Gastrocnemius medialis (tissue), 4 donors: ENCODE measurements around the gene CELF1.

ENCODE experiments used
- POLR2A ChIP-seq, 2 donors: fragments of 450-650 bp; IDR thresholded peaks; one replicate each; pipeline ENCODE4 v1.6.1; 2017; ENCODE audit warnings: antibody characterized with exemption in 2 of 2, mild to moderate bottlenecking in 2 of 2, moderate library complexity in 2 of 2
- TF ChIP-seq, protein P1 (sequence below), 5 experiments: fragments of 450-650 bp in 3 of 5; fragments of 200-600 bp in 2 of 5; sonication (generic) in 2 of 5; IDR thresholded peaks in 4 of 5; conservative IDR thresholded peaks in 1 of 5; 1 replicate in 4 of 5; 2 replicates in 1 of 5; pipeline ENCODE4 v1.5.1; 2016 to 2019; ENCODE audit warnings: antibody characterized with exemption in 5 of 5, mild to moderate bottlenecking in 3 of 5, moderate library complexity in 3 of 5

DNA sequence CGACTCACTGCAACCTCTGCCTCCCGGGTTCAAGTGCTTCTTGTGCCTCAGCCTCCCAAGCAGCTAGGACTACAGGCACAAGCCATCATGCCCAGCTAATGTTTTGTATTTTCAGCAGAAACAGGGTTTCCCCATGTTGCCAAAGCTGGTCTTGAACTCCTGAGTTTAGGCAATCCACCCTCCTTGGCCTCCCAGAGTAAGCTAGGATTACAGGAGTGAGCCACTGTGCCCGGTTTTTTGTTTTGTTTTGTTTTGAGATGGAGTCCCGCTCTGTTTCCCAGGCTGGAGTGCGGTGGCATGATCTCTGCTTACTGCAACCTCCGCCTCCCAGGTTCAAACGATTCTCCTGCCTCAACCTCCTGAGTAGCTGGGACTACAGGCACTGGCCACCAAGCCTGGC is 41.0 kb downstream of the CELF1 start:
- TF ChIP-seq, protein P1, sequence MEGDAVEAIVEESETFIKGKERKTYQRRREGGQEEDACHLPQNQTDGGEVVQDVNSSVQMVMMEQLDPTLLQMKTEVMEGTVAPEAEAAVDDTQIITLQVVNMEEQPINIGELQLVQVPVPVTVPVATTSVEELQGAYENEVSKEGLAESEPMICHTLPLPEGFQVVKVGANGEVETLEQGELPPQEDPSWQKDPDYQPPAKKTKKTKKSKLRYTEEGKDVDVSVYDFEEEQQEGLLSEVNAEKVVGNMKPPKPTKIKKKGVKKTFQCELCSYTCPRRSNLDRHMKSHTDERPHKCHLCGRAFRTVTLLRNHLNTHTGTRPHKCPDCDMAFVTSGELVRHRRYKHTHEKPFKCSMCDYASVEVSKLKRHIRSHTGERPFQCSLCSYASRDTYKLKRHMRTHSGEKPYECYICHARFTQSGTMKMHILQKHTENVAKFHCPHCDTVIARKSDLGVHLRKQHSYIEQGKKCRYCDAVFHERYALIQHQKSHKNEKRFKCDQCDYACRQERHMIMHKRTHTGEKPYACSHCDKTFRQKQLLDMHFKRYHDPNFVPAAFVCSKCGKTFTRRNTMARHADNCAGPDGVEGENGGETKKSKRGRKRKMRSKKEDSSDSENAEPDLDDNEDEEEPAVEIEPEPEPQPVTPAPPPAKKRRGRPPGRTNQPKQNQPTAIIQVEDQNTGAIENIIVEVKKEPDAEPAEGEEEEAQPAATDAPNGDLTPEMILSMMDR (IDR thresholded peaks at IDR 0.05 in 4 of 5, conservative IDR thresholded peaks at IDR 0.05 in 1 of 5) = no peak
- TF ChIP-seq POLR2A (IDR thresholded peaks at IDR 0.05) = no peak
